ENCODE data around the gene TRRAP. TPM values are rescaled to one million over a fixed set of nuclear protein-coding genes. Genes with fewer than 3 reads are reported as not detected.

TRRAP gene
- total and polyA plus RNA-seq, 2 of the 8 experiments (the other 6 are each of a cell fraction or from before 2014, with no cell fraction given), result 21.7 to 48.6 TPM

- H2BK20ac ChIP-seq (ENCODE audit: low read length), result no peak overlapping the region
- no peak overlapping the region for H3K4me2 ChIP-seq (ENCODE audit: insufficient read depth in 1 of 2, low read depth in 2 of 2, low read length in 2 of 2)
- ChIA-PET POLR2A (ENCODE audit: partially characterized antibody) (no interaction called here), CTCF (ENCODE audit: partially characterized antibody) (no interaction called here)
- no peaks in the 10 kb centered on the region for H3K27me3 ChIP-seq (replicated peaks in 1 of 4; ENCODE audit: control insufficient read depth in 3 of 4, extremely low read depth in 1 of 4, insufficient read depth in 3 of 4, low read length in 3 of 4)
- no peak overlapping the region for H3K18ac ChIP-seq (ENCODE audit: extremely low read depth, low read length)
- H2BK15ac ChIP-seq (ENCODE audit: low read length), result no peak overlapping the region; the same call in 1 of the 2 replicates
- H3K56ac ChIP-seq (replicated peaks; ENCODE audit: insufficient read length, low read depth, low read length), result no peak overlapping the region
- no peak overlapping the region for H2AFZ ChIP-seq (ENCODE audit: low read length)
- peaks cover 5% of the 10 kb centered on the region for H3K79me1 ChIP-seq (ENCODE audit: low read depth, low read length)
- no peak overlapping the region for H2AK5ac ChIP-seq (ENCODE audit: low read depth, low read length)
- no peak overlapping the region for H3K4ac ChIP-seq (replicated peaks; ENCODE audit: insufficient read length, low read depth, low read length)
- no peak overlapping the region for H3K4me3 ChIP-seq (ENCODE audit: extremely low read depth in 1 of 4, insufficient read depth in 2 of 4, low read depth in 3 of 4, low read length in 4 of 4)
- H3K27ac ChIP-seq (ENCODE audit: low read depth, low read length), result no peak overlapping the region
- WGBS, 2 experiments (ENCODE audit: extremely low coverage in 1 of 2, insufficient coverage in 1 of 2, insufficient read length in 1 of 2, insufficient replicate concordance in 2 of 2, low coverage in 1 of 2, low lambda C conversion rate in 2 of 2, missing lambda C conversion rate in 1 of 2), result 92% methylated on average over 8 of the region's 8 CpGs; no CpG with 5 or more reads in 1 of the 2 experiments
- peaks cover 3% of the 10 kb centered on the region for H3K23me2 ChIP-seq (ENCODE audit: low read depth, low read length)
- H3K14ac ChIP-seq (ENCODE audit: insufficient read length), result no peak overlapping the region
- no peaks in the 10 kb centered on the region for H3K4me1 ChIP-seq (replicated peaks in 1 of 4; ENCODE audit: control insufficient read depth in 3 of 4, insufficient read depth in 4 of 4, low read length in 3 of 4)
- H2BK12ac ChIP-seq (ENCODE audit: low read depth, low read length), result peak overlapping the region; percentile 68; the same call in 1 of the 2 replicates
- H3K36me3 ChIP-seq (ENCODE audit: control insufficient read depth in 2 of 4, insufficient read depth in 4 of 4, low read length in 3 of 4), result peaks cover 29 to 69% (median 50%) of the 10 kb centered on the region in 4 experiments
- peak overlapping the region; percentile 89; the same call in 1 of the 2 replicates for H2BK5ac ChIP-seq (ENCODE audit: low read depth, low read length)
- no peaks in the 10 kb centered on the region for H3K9me3 ChIP-seq (ENCODE audit: insufficient read depth in 2 of 2, low read depth in 1 of 2, low read length in 1 of 2)
- H3K9ac ChIP-seq (replicated peaks in 1 of 4; ENCODE audit: extremely low read depth in 1 of 4, low read depth in 3 of 4, low read length in 3 of 4), result no peak overlapping the region
- no peak overlapping the region for H4K5ac ChIP-seq (ENCODE audit: insufficient read length, low read depth, low read length)
- H4K91ac ChIP-seq (replicated peaks; ENCODE audit: insufficient read length, low read length), result no peak overlapping the region
- H4K8ac ChIP-seq (ENCODE audit: extremely low read depth, insufficient read depth, low read length), result no peak overlapping the region
- H3K23ac ChIP-seq (ENCODE audit: insufficient read length), result no peak overlapping the region
- H2BK120ac ChIP-seq (replicated peaks; ENCODE audit: low read depth, low read length), result no peak overlapping the region
- DNase-seq (ENCODE audit: low read depth in 1 of 2, low spot score in 2 of 2), result no peak
- H4K20me1 ChIP-seq (replicated peaks in 1 of 2; ENCODE audit: control insufficient read depth in 1 of 2, insufficient read depth in 2 of 2, low read length in 2 of 2), result peaks cover 0 to 12% of the 10 kb centered on the region in 2 experiments
- H3K79me2 ChIP-seq (ENCODE audit: control insufficient read depth in 1 of 2, insufficient read depth in 2 of 2, low read length in 2 of 2), result peaks cover 0 to 6% of the 10 kb centered on the region in 2 experiments; a peak in 1 of 4 replicates
- FAIRE-seq, result no peak
- TF ChIP-seq CREB1 (IDR thresholded peaks at IDR 0.05), result no peak
- TF ChIP-seq CHD2 (IDR thresholded peaks at IDR 0.05; ENCODE audit: low read length), result no peak
- no peak for TF ChIP-seq POLR2A (IDR thresholded peaks at IDR 0.05; ENCODE audit: control extremely low read depth in 1 of 2, low read depth in 2 of 2, low read length in 2 of 2)
- TF ChIP-seq RFX5 (IDR thresholded peaks at IDR 0.05; ENCODE audit: borderline replicate concordance, low read depth, low read length), result no peak
- no peak for TF ChIP-seq TCF12 (IDR thresholded peaks at IDR 0.05; ENCODE audit: low read depth, low read length)
- no peak for TF ChIP-seq ZNF274 (IDR thresholded peaks at IDR 0.05; ENCODE audit: borderline replicate concordance, extremely low read depth, low read length)
- no peak for TF ChIP-seq JUN (IDR thresholded peaks at IDR 0.05; ENCODE audit: low read depth, low read length)
- TF ChIP-seq HDAC2 (IDR thresholded peaks at IDR 0.05; ENCODE audit: borderline replicate concordance in 1 of 2, low read depth in 2 of 2, low read length in 2 of 2), result no peak
- no peak for TF ChIP-seq MAFK (IDR thresholded peaks at IDR 0.05; ENCODE audit: low read depth, low read length)
- no peak for TF ChIP-seq POLR2AphosphoS5 (IDR thresholded peaks at IDR 0.05; ENCODE audit: low read depth, low read length)
- TF ChIP-seq EP300 (IDR thresholded peaks at IDR 0.05; ENCODE audit: borderline replicate concordance in 1 of 2, low read depth in 2 of 2, low read length in 2 of 2), result no peak
- TF ChIP-seq JUND (IDR thresholded peaks at IDR 0.05; ENCODE audit: low read length), result no peak
- no peak for TF ChIP-seq SIN3A (conservative IDR thresholded peaks at IDR 0.05 in 1 of 2, IDR thresholded peaks at IDR 0.05 in 1 of 2; ENCODE audit: low read depth in 1 of 2, low read length in 2 of 2)
- TF ChIP-seq TBP (IDR thresholded peaks at IDR 0.05; ENCODE audit: low read depth, low read length), result no peak
- no peak for TF ChIP-seq CEBPB (IDR thresholded peaks at IDR 0.05; ENCODE audit: low read depth, low read length)
- TF ChIP-seq FOSL1 (IDR thresholded peaks at IDR 0.05; ENCODE audit: insufficient read depth, low read depth, low read length), result no peak
Measured at GRCh38 chr7:98946389-98946788, 68.1 kb downstream of the TRRAP start.

All from H1 (cell line).